Sigmoid colon (tissue), 7 donors: ENCODE data around the gene LNX2. TPM values are rescaled to one million over a fixed set of nuclear protein-coding genes. Genes with fewer than 3 reads are reported as not detected.

ENCODE experiments used
- DNase-seq: peaks from one replicate; pipeline ENCODE4 v3.0.0-alpha.2; 2019
- H3K27ac ChIP-seq, 4 donors: fragments of 200-600 bp; sonication (generic); one replicate each; pipeline ENCODE4 v1.5.1; 2016 to 2019; ENCODE audit warnings: mild to moderate bottlenecking in 1 of 4
- H3K27me3 ChIP-seq, 3 donors: fragments of 200-600 bp; sonication (generic); one replicate each; pipeline ENCODE4 v1.5.1; 2019; ENCODE audit warnings: mild to moderate bottlenecking in 1 of 3
- H3K36me3 ChIP-seq, 4 donors: fragments of 200-600 bp; sonication (generic); one replicate each; pipeline ENCODE4 v1.5.1; 2016 to 2019
- H3K4me1 ChIP-seq, 4 donors: fragments of 200-600 bp; sonication (generic); one replicate each; pipeline ENCODE4 v1.5.1; 2017 to 2019
- H3K4me3 ChIP-seq, 4 donors: fragments of 200-600 bp; sonication (generic); one replicate each; pipeline ENCODE4 v1.5.1; 2017 to 2019; ENCODE audit warnings: mild to moderate bottlenecking in 2 of 4, moderate library complexity in 1 of 4
- H3K9me3 ChIP-seq, 4 donors: fragments of 200-600 bp in 3 of 4; sonication (generic) in 3 of 4; one replicate each; pipeline versions ENCODE4 v1.5.1 to v1.6.1; 2013 to 2019
- CTCF ChIP-seq, 4 experiments: fragments of 450-650 bp in 3 of 4; fragments of 200-600 bp in 1 of 4; IDR thresholded peaks; one replicate each; pipeline ENCODE4 v1.5.1; 2016 to 2019; ENCODE audit warnings: antibody characterized with exemption in 4 of 4, mild to moderate bottlenecking in 3 of 4, moderate library complexity in 2 of 4
- EP300 ChIP-seq, 4 donors: sonication (generic); formaldehyde crosslinking; IDR thresholded peaks; one replicate each; pipeline ENCODE4 v1.6.1; 2017; ENCODE audit warnings: antibody characterized with exemption in 4 of 4
- POLR2A ChIP-seq, 2 donors: fragments of 450-650 bp; IDR thresholded peaks; one replicate each; pipeline ENCODE4 v1.6.1; 2016; ENCODE audit warnings: antibody characterized with exemption in 2 of 2, mild to moderate bottlenecking in 2 of 2, moderate library complexity in 2 of 2
- POLR2AphosphoS5 ChIP-seq, 4 donors: sonication (generic); formaldehyde crosslinking; IDR thresholded peaks; one replicate each; pipeline ENCODE4 v1.6.1; 2017; ENCODE audit warnings: antibody characterized with exemption in 4 of 4
- WGBS, 2 donors: extraction: QIAGEN DNeasy Blood & Tissue Kit; methylation state at CpG; one replicate each; pipeline ENCODE4 v1.1.7; 2013; 5-methylcytosine and 5-hydroxymethylcytosine counted together
- intact Hi-C: fragments of 100-400 bp; cut with DNase I; formaldehyde crosslinking; loops from one replicate; pipeline ENCODE4 v1.15.1; 2023
- polyA plus RNA-seq, 3 donors: library from polyadenylated mRNA; stranded (reverse); fragments of 200-250 nt; gene quantifications; one replicate each; pipeline ENCODE4 v1.2.3, GENCODE V29; 2013
- total RNA-seq, 4 donors: library from RNA; depleted of rRNA; stranded (reverse); fragments of >200 nt; gene quantifications; one replicate each; pipeline ENCODE4 v1.1.0, GENCODE V29; 2016
- donor health status: healthy with polysubstance abuse.
- donor health status: Bipolar disorder and iron deficiency.
- donor health status: healthy.

Gene LNX2
- total and polyA plus RNA-seq, 7 donors, result 7.7 to 22.2 (median 10.9) TPM

DNA sequence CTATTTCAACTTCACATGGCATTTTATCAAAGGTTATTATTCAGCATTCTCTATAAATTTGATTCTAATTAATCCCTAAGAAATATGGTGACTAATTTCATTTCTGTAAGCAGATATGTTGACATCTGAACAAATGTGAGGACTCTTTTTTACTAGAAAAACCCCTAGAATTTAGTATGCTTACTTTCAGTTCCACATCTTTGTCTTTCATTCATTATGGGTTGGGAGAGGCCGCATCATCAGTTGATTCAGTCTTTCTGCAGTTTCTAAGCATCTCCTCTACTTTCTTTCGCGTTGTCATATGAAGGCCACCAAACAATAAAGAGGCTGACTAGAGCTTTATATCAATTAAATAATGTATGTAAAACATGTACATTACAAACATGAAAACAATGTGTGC is 114.5 kb downstream of the LNX2 start:
- H3K27me3 ChIP-seq, result no peaks in the 10 kb centered on the region
- no peak overlapping the region for H3K27ac ChIP-seq
- H3K36me3 ChIP-seq, result no peaks in the 10 kb centered on the region
- peaks cover 0 to 11% (median 2%) of the 10 kb centered on the region in 4 donors for H3K4me1 ChIP-seq
- no peaks in the 10 kb centered on the region for H3K9me3 ChIP-seq
- WGBS, 2 donors, result 90 to 95% methylated on average over 3 of the region's 3 CpGs
- H3K4me3 ChIP-seq, result no peak overlapping the region
- no peak for TF ChIP-seq EP300 (IDR thresholded peaks at IDR 0.05)
- TF ChIP-seq POLR2AphosphoS5 (IDR thresholded peaks at IDR 0.05), result no peak
- TF ChIP-seq CTCF (IDR thresholded peaks at IDR 0.05), result no peak
- no peak for TF ChIP-seq POLR2A (IDR thresholded peaks at IDR 0.05)
- intact Hi-C loops, result no loop called here
- DNase-seq, result no peak

- no peak for DNase-seq
- no peaks in the 10 kb centered on the region for H3K9me3 ChIP-seq
- no peaks in the 10 kb centered on the region for H3K36me3 ChIP-seq
- peaks cover 0 to 11% (median 2%) of the 10 kb centered on the region in 4 donors for H3K4me1 ChIP-seq
- intact Hi-C loops, result no loop called here
- no peak overlapping the region for H3K4me3 ChIP-seq
- WGBS, 2 donors, result 82 to 92% methylated on average over 5 of the region's 5 CpGs
- H3K27ac ChIP-seq, result no peak overlapping the region
- TF ChIP-seq EP300 (IDR thresholded peaks at IDR 0.05), result no peak
- no peak for TF ChIP-seq POLR2A (IDR thresholded peaks at IDR 0.05)
- no peak for TF ChIP-seq CTCF (IDR thresholded peaks at IDR 0.05)
- TF ChIP-seq POLR2AphosphoS5 (IDR thresholded peaks at IDR 0.05), result no peak
- no peaks in the 10 kb centered on the region for H3K27me3 ChIP-seq
Measured at GRCh38 chr13:27504868-27505194, 115.5 kb downstream of the LNX2 start.

DNA sequence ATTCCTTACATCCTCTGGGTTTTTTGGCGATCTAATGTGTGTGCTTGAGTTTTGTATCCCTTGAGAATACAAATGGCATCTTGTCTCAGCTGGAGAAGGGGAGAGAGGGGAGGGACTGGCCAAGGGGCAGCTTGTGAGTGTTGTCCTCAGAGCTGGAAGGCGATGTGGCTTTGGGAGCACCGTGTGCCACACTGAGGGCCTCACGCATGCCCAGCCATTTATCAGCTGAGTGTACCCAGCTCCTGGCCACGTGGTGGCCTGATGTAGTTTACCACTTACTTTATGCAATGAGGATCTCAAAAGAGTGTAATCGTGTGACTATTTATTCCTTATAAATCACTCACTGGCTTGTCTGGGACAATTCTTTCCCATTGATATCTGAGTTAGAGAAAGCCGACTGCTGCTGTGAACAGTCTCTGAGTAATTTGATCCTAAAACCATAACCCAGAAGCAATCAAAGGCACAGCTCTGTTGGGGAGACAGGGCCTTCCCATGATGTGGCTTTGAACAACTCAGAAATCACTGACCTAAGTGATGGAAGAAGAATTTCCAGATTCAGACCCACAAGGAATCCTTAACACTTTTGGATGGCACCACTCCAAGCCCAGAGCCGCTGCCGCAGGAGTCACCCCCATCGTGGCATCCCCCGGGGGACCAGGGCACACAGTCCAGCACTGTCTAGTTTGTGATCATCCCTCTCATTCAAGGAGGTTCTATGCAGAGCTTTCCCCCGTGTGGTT is 116.0 kb downstream of the LNX2 start:
- Histone ChIP-seq H3K4me1 (peaks cover 0 to 11% (median 2%) of the 10 kb centered on the region in 4 donors), H3K36me3 (no peaks in the 10 kb centered on the region), H3K4me3 (no peak overlapping the region), H3K27ac (no peak overlapping the region), H3K9me3 (no peaks in the 10 kb centered on the region), H3K27me3 (no peaks in the 10 kb centered on the region)
- whole genome bisulfite sequencing, 2 donors, result 72 to 79% methylated on average over 12 of the region's 12 CpGs
- DNase-seq, result no peak
- intact Hi-C loops, result no loop called here
- TF ChIP-seq EP300 (IDR thresholded peaks at IDR 0.05), result no peak
- TF ChIP-seq POLR2AphosphoS5 (IDR thresholded peaks at IDR 0.05), result no peak
- TF ChIP-seq POLR2A (IDR thresholded peaks at IDR 0.05), result no peak
- no peak for TF ChIP-seq CTCF (IDR thresholded peaks at IDR 0.05)

DNA sequence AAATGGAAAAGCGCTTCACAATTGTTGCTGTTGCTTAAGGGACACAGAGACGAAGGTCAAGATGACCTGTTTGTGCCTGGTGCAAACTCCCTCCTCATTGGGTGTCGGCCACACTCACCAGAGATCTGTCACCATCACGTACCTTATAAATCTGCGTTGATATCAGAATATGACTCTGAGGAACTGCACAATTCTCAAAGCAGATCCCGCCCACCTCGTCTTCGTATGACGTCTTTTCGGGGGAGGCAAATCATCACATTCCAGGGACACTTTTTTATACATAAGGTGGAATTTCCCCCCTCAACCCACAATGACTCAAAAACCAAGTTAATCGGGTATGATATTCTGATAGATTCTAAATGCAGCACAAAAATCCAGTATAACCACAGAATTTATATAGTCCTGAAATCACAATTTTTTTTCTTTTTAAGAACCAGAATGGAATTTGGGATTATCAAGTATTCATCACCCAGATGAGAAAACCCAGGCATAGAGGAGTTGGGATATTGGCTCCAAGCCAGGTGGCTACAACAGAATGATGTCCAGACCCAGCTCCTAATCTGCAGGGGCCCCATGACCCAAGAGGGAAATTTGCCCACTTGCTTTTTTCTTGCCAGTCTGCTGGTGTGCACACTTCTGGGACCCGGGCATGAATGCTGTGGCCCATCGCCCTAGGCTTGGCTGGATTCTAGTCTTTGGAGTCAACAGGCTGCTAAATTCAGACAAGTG is 119.4 kb downstream of the LNX2 start:
- intact Hi-C loops, result no loop called here
- Histone ChIP-seq H3K4me1 (peaks cover 0 to 11% (median 2%) of the 10 kb centered on the region in 4 donors), H3K4me3 (no peak overlapping the region), H3K27me3 (no peaks in the 10 kb centered on the region), H3K9me3 (no peaks in the 10 kb centered on the region), H3K36me3 (no peaks in the 10 kb centered on the region), H3K27ac (no peak overlapping the region)
- TF ChIP-seq POLR2A (IDR thresholded peaks at IDR 0.05) (no peak), POLR2AphosphoS5 (IDR thresholded peaks at IDR 0.05) (no peak), CTCF (IDR thresholded peaks at IDR 0.05) (no peak), EP300 (IDR thresholded peaks at IDR 0.05) (no peak)
- DNase-seq, result no peak
- 82 to 89% methylated on average over 13 of the region's 13 CpGs for WGBS, 2 donors
